Type B pancreatic cell (in vitro differentiated cells): ENCODE measurements around the gene SAP130. TPM values are rescaled to one million over a fixed set of nuclear protein-coding genes. Genes with fewer than 3 reads are reported as not detected.

Source experiments
- DNase-seq: peaks from one replicate; pipeline ENCODE4 v3.0.0; 2021; ENCODE audit warnings: mixed read lengths; ENCODE audit not compliant: unreplicated experiment; ENCODE audit errors: extremely low spot score
- H3K27ac Mint-ChIP-seq: 2 replicates; pipeline ENCODE4 v1.8.0; 2021; ENCODE audit warnings: mild to moderate bottlenecking, mixed read lengths
- H3K27me3 Mint-ChIP-seq: 2 replicates; pipeline ENCODE4 v1.8.0; 2021; ENCODE audit warnings: mixed read lengths
- H3K36me3 Mint-ChIP-seq: 2 replicates; pipeline ENCODE4 v1.8.0; 2021; ENCODE audit warnings: mixed read lengths
- H3K4me1 Mint-ChIP-seq: one replicate; pipeline ENCODE4 v1.8.0; 2021; ENCODE audit warnings: mixed read lengths; ENCODE audit not compliant: unreplicated experiment
- H3K4me3 Mint-ChIP-seq: 2 replicates; pipeline ENCODE4 v1.8.0; 2021; ENCODE audit warnings: mild to moderate bottlenecking, mixed read lengths
- H3K9me3 Mint-ChIP-seq: 2 replicates; pipeline ENCODE4 v1.8.0; 2021; ENCODE audit warnings: mixed read lengths
- CTCF ChIP-seq: fragments of 200-600 bp; sonication (generic); conservative IDR thresholded peaks from 2 replicates; pipeline ENCODE4 v1.5.0; 2021; ENCODE audit warnings: antibody characterized with exemption, mild to moderate bottlenecking
- total RNA-seq: library from RNA; stranded (reverse); gene quantifications from 2 replicates; pipeline ENCODE4 v1.2.1, GENCODE V29; 2021; ENCODE audit warnings: low replicate concordance

The SAP130 gene
- total RNA-seq, 1 donor from 2014 or later, result 41.9 TPM

GRCh38 chr2:127940641-127941040 is 87.2 kb downstream of the SAP130 start:
- DNase-seq, result no peak
- H3K4me3 Mint-ChIP-seq, result no peak overlapping the region
- H3K27me3 Mint-ChIP-seq, result no peaks in the 10 kb centered on the region
- no peak for TF ChIP-seq CTCF
- no peak overlapping the region for H3K27ac Mint-ChIP-seq
- H3K36me3 Mint-ChIP-seq, result peaks cover 17% of the 10 kb centered on the region
- no peaks in the 10 kb centered on the region for H3K4me1 Mint-ChIP-seq
- no peaks in the 10 kb centered on the region for H3K9me3 Mint-ChIP-seq

GRCh38 chr2:127935337-127935736 is 92.5 kb downstream of the SAP130 start:
- no peaks in the 10 kb centered on the region for H3K9me3 Mint-ChIP-seq
- H3K4me1 Mint-ChIP-seq, result no peaks in the 10 kb centered on the region
- H3K27ac Mint-ChIP-seq, result no peak overlapping the region
- no peak for DNase-seq
- H3K4me3 Mint-ChIP-seq, result no peak overlapping the region
- no peaks in the 10 kb centered on the region for H3K36me3 Mint-ChIP-seq
- no peak for TF ChIP-seq CTCF
- H3K27me3 Mint-ChIP-seq, result no peaks in the 10 kb centered on the region

- TF ChIP-seq CTCF, result no peak
- Mint-ChIP-seq H3K27ac (no peak overlapping the region), H3K4me3 (no peak overlapping the region), H3K36me3 (no peaks in the 10 kb centered on the region), H3K27me3 (no peaks in the 10 kb centered on the region), H3K4me1 (no peaks in the 10 kb centered on the region), H3K9me3 (no peaks in the 10 kb centered on the region)
- no peak for DNase-seq
Observed at GRCh38 chr2:127932199-127932876, 95.5 kb downstream of the SAP130 start.

- Mint-ChIP-seq H3K4me1 (no peaks in the 10 kb centered on the region), H3K36me3 (no peaks in the 10 kb centered on the region), H3K27ac (no peak overlapping the region), H3K9me3 (no peaks in the 10 kb centered on the region), H3K27me3 (no peaks in the 10 kb centered on the region), H3K4me3 (no peak overlapping the region)
- TF ChIP-seq CTCF, result no peak
- DNase-seq, result no peak
Observed at GRCh38 chr2:127929449-127929848, 98.4 kb downstream of the SAP130 start.

GRCh38 chr2:127927384-127927783 is 100.5 kb downstream of the SAP130 start:
- no peaks in the 10 kb centered on the region for H3K9me3 Mint-ChIP-seq
- no peaks in the 10 kb centered on the region for H3K27me3 Mint-ChIP-seq
- H3K27ac Mint-ChIP-seq, result no peak overlapping the region
- DNase-seq, result no peak
- TF ChIP-seq CTCF, result no peak
- no peaks in the 10 kb centered on the region for H3K4me1 Mint-ChIP-seq
- H3K4me3 Mint-ChIP-seq, result no peak overlapping the region
- no peaks in the 10 kb centered on the region for H3K36me3 Mint-ChIP-seq
